ENCODE measurements around the gene HADHB. TPM values are rescaled to one million over a fixed set of nuclear protein-coding genes. Genes with fewer than 3 reads are reported as not detected.
"Not testable (repeated sequence)": the region's sequence is repeated elsewhere in the genome, so short reads cannot be mapped to it uniquely, and the experiment has no call there.

Gene HADHB
- total RNA-seq, 1 donor from 2014 or later, result 1,919 TPM

DNA sequence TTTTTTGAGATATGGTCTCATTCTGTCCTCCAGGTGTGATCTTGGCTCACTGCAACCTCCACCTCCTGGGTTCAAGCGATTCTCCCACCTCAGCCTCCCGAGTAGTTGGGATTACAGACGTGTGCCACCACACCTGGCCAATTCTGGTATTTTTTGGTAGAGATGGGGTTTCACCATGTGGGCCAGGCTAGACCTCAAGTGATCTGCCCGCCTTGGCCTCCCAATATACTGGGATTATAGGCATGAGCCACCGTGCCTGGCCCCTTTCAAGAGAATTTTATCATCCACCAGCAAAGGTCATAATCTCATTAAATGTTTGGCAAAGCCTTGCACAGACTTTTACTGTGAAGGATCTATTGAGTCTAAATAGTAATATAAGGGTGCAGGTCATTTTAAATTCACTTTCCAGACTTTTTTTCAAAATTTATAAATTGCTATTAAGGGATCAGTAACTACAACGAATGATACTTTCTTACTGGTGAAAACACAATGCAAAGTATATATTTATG lies 2.8 kb upstream of the HADHB start:
- ATAC-seq, result no peak
- intact Hi-C loops (cut with micrococcal nuclease), result no loop called here

DNA sequence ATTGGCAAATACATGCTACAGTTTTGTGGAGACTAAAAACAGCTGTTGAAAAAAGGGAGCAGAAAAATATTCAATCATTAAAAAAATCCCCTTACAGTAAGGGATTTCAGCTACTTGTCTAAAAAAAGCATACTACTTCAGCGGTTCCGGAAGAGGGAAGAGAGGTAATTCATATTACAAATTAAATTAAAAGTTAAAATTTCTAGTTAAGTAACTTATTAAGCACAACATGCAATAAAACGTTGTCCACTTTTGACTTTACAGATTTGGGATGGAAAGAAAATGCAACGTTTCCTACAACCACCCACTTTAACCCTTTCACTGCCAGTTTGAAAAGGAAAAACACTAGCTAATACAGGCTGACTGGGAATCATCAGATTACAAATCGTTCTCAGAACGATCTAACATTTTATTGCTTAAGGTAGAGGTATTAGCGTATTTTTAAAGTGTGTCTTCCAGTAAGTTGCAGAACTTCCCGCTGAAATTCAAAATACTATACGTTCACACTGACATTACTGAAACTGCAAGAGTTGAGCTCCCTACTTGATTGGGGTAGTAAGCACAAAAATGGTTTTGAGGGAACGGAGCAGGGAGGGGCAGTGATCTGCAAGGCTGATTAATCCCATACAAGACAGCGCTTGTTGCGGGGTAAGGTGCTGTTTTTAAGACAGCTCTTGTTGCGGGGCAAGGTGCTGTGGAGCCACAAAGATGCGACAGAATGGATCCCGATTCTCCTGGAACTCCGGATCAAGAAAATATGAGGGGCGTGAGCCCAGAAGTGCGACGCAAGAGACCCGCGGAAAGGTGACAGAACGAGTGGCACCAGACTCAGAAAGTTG lies 1.1 kb upstream of the HADHB start:
- intact Hi-C loops (cut with micrococcal nuclease), result no loop called here
- no peak for ATAC-seq
- DNase-seq, result no peak

More for the DNA sequence above, 2.8 kb upstream of the HADHB start:
- no peak for DNase-seq

DNA sequence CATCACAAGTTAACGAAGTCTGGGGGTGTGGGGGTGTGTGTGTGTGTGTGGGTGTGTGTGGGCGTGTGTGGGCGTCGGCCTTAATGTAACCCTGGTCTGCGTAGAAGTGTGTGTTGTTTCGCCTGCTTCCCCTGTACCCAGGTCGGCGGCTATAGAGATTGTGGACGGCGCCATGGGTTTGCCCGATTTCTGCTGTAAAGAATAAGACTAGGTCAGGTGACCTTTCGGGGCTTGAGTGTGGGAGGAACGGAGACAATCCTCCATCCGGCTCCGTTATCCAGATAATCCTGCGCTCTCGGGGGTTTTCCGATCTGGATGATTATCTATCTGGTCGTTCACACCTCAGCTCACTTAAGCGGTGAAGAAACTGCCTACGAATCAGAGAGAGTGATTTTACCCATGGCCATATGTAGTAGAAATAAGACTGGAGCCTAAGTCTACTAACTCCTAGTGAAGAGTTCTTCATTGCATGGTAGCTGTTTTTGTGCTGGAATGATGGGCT lies 543 bp downstream of the HADHB start:
- intact Hi-C loops (cut with micrococcal nuclease), result no loop called here
- ATAC-seq (peak; percentile 24), DNase-seq (no peak)

DNA sequence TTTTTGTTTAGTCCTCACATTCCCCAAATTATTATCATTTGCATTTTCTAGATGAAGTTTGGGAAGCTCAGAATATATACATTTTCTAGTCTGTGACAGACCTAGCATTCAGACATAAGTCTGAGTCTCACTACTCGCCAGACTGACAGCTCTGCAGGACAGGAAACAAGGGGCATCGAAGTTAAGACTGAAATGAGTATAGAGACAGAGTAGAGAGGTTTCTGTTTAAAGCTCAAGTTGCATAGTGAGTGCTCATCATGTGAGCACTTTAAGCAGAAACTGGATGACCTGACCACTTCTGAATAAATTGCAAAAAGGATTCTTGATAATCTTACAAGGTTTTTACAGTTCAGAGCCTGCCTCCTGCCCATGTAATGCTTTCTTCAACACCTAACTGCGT lies 1.1 kb downstream of the HADHB start:
- intact Hi-C loops (cut with micrococcal nuclease), result no loop called here
- no peak for DNase-seq
- no peak for ATAC-seq

DNA sequence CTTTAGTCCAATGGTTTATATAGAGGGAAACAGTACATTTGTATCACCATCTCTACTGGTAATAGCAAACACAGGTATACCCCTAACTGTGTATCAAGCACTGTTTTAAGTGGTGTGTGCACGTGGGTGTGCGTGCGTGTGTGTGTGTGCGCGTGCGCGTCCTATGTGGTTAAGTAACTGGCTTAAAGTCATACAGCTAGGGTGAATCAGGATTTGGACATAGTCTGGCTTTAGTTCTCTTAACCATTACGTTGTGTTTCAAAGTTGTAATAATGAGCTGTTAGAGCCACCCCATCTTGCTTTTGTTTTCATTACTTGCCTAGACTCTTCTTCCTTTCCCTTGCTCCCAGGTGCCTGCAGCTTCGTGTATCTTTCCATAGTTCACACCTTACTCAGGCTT lies 2.1 kb downstream of the HADHB start:
- DNase-seq (peak; percentile 63), ATAC-seq (peak; percentile 10)
- intact Hi-C loops (cut with micrococcal nuclease), result no loop called here

DNA sequence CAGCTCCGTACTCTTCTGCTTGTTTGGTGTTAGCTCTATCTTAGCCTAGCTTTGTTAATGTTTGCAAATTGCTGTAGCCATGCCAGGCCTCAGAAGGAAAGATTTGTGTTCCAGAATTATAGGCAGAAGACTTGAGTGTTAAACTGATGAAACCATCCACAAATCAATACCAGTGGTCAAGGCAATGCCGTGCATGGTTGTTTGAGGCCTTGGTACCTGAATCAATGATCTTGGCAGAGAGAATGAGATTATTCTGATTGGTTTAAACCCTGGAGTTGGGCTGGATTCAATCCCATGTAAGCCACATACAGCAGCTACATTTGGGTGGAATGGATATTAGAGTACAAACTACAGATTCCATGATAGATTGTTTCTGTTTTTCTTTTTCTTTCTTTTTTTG lies 4.9 kb downstream of the HADHB start:
- no peak for ATAC-seq
- intact Hi-C loops (cut with micrococcal nuclease), result no loop called here
- no peak for DNase-seq

DNA sequence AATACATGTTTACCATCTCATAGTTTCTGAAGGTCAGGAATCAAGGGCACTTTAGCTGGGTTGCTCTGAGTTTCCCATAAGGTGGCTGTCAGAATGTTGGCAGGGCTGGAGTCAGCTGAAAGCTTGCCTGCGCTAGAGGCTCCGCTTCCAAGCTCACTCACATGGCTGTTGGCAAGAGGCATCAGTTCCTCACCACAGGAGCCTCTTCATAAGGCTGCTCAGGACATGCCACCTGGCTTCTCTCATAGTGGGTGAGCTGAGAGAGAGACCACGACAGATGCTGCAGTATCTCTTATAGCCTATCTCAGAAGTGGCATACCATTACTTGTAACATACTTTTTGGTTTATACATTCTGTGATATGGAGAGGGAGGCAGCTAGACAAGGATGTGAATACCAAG lies 7.2 kb downstream of the HADHB start:
- intact Hi-C loops (cut with micrococcal nuclease), result no loop called here
- ATAC-seq, result peak; percentile 92

GRCh38 chr2:26255759-26256384 lies 11.1 kb downstream of the HADHB start:
- peak; percentile 73 for ATAC-seq
- DNase-seq, result no peak
- intact Hi-C loops (cut with micrococcal nuclease), result no loop called here

More for the DNA sequence above, 7.2 kb downstream of the HADHB start:
- DNase-seq, result peak; percentile 81

- ATAC-seq; DNase-seq; intact Hi-C loops (cut with micrococcal nuclease): not testable (repeated sequence)
These were observed 14.1 kb downstream of the HADHB start for GRCh38 chr2:26258836-26259235.

DNA sequence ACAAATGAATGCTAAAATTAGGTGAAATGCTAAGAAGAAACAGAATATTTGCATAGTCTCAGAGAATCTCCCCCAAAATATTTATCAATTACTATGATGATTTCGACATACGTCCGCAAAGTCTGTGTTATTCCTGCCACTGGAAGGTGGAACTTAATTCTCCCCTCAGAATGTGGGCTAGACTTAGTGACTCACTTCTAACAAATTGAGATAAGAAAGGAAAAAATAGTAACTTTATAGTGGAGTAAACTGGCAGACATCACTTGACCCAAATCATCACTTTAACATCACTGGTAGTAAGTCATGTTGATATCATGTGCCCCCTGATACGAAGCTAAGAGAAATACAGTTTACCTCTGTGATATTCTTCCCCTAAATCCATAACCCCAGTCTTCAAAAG lies 23.5 kb downstream of the HADHB start:
- intact Hi-C loops (cut with micrococcal nuclease), result no loop called here
- DNase-seq (no peak), ATAC-seq (peak; percentile 76)

GRCh38 chr2:26268670-26269385 lies 24.1 kb downstream of the HADHB start:
- intact Hi-C loops (cut with micrococcal nuclease); DNase-seq: not testable (repeated sequence)

DNA sequence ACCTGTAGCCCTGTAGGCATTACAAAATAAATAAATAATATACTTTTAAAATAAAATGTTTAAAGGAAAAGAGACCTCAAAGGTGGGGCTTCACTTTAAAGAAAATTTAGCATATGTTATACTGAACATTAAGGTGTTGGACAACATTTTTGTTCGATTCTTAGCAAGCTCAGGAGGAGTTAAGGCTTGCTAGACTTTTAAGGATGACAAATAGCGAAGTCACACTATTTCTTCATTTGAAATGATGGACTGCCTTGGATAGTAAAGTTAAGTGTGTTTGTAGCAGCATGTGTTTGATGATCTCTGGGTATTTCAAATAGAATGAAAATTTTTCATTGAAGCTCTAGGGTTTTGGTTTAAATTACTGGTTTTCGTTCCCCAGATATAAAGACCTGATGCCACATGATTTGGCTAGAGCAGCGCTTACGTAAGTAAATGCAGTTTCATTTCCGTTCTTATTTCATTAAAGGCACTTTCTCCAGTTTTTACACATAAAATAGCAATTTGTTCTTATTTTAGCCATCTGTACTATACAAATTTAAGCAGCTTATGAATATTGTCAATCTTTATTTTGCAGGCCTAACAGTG lies 24.9 kb downstream of the HADHB start:
- no peak for DNase-seq
- ATAC-seq, result no peak
- intact Hi-C loops (cut with micrococcal nuclease), result no loop called here

More at GRCh38 chr2:26268670-26269385, 24.1 kb downstream of the HADHB start:
- ATAC-seq, result peak; percentile 17

GRCh38 chr2:26270373-26270772 lies 25.6 kb downstream of the HADHB start:
- intact Hi-C loops (cut with micrococcal nuclease), result no loop called here
- ATAC-seq, result no peak
- DNase-seq, result no peak

DNA sequence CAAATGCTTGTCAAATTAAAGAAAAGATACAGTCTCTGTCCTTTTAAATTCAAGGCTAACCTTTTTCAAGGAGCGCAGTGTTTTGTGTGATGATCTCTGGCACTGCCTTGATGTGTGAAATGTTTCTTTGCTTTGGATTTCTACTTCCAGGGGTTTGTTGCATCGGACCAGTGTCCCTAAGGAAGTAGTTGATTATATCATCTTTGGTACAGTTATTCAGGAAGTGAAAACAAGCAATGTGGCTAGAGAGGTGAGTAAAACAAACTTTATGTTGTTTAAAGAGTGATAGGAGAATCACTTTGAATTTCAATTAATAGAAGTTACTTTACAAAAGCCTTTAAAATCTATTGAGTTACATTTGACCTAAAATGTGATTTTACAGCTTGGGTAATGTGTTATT lies 28.8 kb downstream of the HADHB start:
- intact Hi-C loops (cut with micrococcal nuclease), result no loop called here
- ATAC-seq, result no peak
- DNase-seq, result no peak

- intact Hi-C loops (cut with micrococcal nuclease), result no loop called here
These were observed 29.4 kb downstream of the HADHB start for GRCh38 chr2:26274058-26274613.

GRCh38 chr2:26276484-26277227 lies 31.9 kb downstream of the HADHB start:
- intact Hi-C loops (cut with micrococcal nuclease), result no loop called here
- ATAC-seq (no peak), DNase-seq (no peak)

More at GRCh38 chr2:26274058-26274613, 29.4 kb downstream of the HADHB start:
- DNase-seq, result no peak
- peak; percentile 93 for ATAC-seq

- intact Hi-C loops (cut with micrococcal nuclease), result no loop called here
- no peak for ATAC-seq
- no peak for DNase-seq
These were observed 35.1 kb downstream of the HADHB start for GRCh38 chr2:26279886-26280285.

DNA sequence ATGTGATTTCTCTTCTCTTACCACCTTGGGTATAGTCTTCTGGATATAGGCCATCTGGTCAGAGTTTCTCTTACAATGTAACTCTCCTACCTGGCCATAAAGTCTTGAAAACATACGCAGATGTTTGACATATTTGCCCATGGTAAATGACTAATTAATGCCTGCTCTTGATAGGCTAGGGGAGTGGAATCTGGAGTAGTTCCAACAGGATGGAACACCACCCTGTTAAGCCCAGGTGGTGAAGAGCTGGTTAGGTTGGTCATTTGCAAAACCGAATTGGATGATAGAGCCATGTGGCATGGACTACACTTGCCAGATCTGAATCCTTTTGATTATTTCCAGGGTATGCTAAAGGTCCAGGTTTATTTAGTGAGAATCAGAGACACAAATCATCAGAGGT lies 36.5 kb downstream of the HADHB start:
- intact Hi-C loops (cut with micrococcal nuclease), result no loop called here
- ATAC-seq, result no peak
- no peak for DNase-seq

Data from left ventricle myocardium superior (tissue), 1 donor.